ENCODE results near the gene RGCC.

- TF ChIP-seq POLR2AphosphoS5 (IDR thresholded peaks at IDR 0.05; ENCODE audit: borderline replicate concordance, low read depth, low read length) (no peak), EZH2 (IDR thresholded peaks at IDR 0.05) (no peak), FOXP2 (optimal IDR thresholded peaks at IDR 0.05; ENCODE audit: control extremely low read depth, extremely low read length, insufficient read depth) (no peak)
These were observed 62.8 kb downstream of the RGCC start for GRCh38 chr13:41520016-41520659.

Measured in SK-N-MC (cell line).